Measurements from ENCODE around the gene NEK11.

DNA sequence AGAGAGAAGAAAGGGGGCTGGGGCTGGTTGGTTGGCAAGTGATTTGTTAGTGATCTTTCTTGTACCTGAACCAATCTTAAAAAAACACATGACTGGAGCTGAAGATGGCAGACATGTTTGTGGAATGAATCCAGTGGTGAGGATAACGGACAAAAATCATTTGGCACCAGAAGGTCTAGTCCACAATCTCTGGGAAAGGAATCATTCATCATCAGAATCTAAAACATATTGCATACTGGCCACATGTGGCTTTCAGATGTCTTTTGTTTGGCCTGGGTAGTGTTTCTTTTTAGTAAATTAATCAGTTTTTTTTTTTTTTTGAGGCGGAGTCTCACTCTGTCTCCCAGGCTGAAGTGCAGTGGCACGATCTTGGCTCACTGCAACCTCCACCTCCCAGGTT is 5.0 kb downstream of the NEK11 start:
- TF ChIP-seq POLR2A (IDR thresholded peaks at IDR 0.05; ENCODE audit: low read depth, low read length) (no peak), POLR2AphosphoS5 (IDR thresholded peaks at IDR 0.05; ENCODE audit: low read depth, low read length) (no peak), TAF1 (IDR thresholded peaks at IDR 0.05; ENCODE audit: borderline replicate concordance, low read depth, low read length) (no peak)
